Suprapubic skin (tissue), 4 donors: ENCODE measurements around the gene SDC1. TPM values are rescaled to one million over a fixed set of nuclear protein-coding genes. Genes with fewer than 3 reads are reported as not detected.
"Not testable (repeated sequence)": the region's sequence is repeated elsewhere in the genome, so short reads cannot be mapped to it uniquely, and the experiment has no call there.

Experiments
- DNase-seq, 2 donors: peaks; one replicate each; pipeline ENCODE4 v3.0.0-alpha.2; 2019; ENCODE audit warnings: low spot score in 2 of 2
- H3K27ac ChIP-seq: fragments of 200-600 bp; sonication (generic); one replicate; pipeline ENCODE4 v1.5.1; 2019
- H3K27me3 ChIP-seq: fragments of 200-600 bp; sonication (generic); one replicate; pipeline ENCODE4 v1.5.1; 2019
- H3K36me3 ChIP-seq: fragments of 200-600 bp; sonication (generic); one replicate; pipeline ENCODE4 v1.5.1; 2019
- H3K4me1 ChIP-seq: fragments of 200-600 bp; sonication (generic); one replicate; pipeline ENCODE4 v1.5.1; 2019
- H3K4me3 ChIP-seq: fragments of 200-600 bp; sonication (generic); one replicate; pipeline ENCODE4 v1.5.1; 2019; ENCODE audit warnings: mild to moderate bottlenecking
- H3K9me3 ChIP-seq: fragments of 200-600 bp; sonication (generic); one replicate; pipeline ENCODE4 v1.5.1; 2019
- EP300 ChIP-seq: sonication (generic); formaldehyde crosslinking; IDR thresholded peaks from one replicate; pipeline ENCODE4 v1.6.1; 2017; ENCODE audit warnings: antibody characterized with exemption
- POLR2A ChIP-seq, 2 donors: fragments of 450-650 bp; IDR thresholded peaks; one replicate each; pipeline ENCODE4 v1.6.1; 2017; ENCODE audit warnings: antibody characterized with exemption in 2 of 2, mild to moderate bottlenecking in 2 of 2, moderate library complexity in 2 of 2
- POLR2AphosphoS5 ChIP-seq, 3 donors: sonication (generic); formaldehyde crosslinking; IDR thresholded peaks; one replicate each; pipeline ENCODE4 v1.6.1; 2017; ENCODE audit warnings: antibody characterized with exemption in 3 of 3
- WGBS: methylation state at CpG from one replicate; pipeline ENCODE4 v1.1.5; 2018; 5-methylcytosine and 5-hydroxymethylcytosine counted together
- total RNA-seq, 4 donors: library from RNA; depleted of rRNA; stranded (reverse); fragments of >200 nt; gene quantifications; one replicate each; pipeline ENCODE4 v1.1.0, GENCODE V29; 2016
- TF ChIP-seq, protein P1 (sequence below), 2 donors: fragments of 200-600 bp in 1 of 2; fragments of 450-650 bp in 1 of 2; sonication (generic) in 1 of 2; IDR thresholded peaks; one replicate each; pipeline ENCODE4 v1.5.1; 2016 to 2019; ENCODE audit warnings: antibody characterized with exemption in 2 of 2, mild to moderate bottlenecking in 1 of 2, moderate library complexity in 1 of 2

The SDC1 gene
- total RNA-seq, 4 donors from 2014 or later, result 258 to 892 (median 636) TPM

DNA sequence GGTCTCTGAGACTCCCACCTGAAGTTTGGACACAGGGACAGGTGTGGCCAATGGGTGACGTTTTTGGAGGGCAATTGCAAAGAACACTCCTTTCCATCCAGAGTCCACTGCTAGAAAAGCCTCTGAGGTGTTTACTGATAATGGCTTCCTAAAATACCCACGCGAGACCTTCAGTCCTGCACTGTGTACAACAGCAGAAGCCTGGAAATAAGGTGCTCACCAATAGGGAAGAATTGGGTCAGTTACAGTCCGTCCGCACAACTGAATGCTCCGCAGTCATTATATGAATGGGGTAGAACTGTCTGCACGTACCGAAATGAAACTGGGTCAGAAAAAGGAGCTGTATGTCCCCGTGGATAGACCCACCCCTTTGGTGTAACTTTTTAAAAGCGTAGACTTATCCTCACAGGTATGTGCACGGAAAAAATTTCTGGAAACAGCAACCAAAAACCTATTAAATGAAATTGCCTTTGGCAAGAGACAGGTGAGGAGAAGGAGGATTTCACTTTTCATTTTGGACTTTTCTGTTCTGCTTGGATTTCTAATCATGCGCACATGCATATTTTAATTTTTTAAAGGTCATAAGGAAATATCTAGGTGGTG is 29.4 kb downstream of the SDC1 start:
- H3K27ac ChIP-seq, result no peak overlapping the region

DNA sequence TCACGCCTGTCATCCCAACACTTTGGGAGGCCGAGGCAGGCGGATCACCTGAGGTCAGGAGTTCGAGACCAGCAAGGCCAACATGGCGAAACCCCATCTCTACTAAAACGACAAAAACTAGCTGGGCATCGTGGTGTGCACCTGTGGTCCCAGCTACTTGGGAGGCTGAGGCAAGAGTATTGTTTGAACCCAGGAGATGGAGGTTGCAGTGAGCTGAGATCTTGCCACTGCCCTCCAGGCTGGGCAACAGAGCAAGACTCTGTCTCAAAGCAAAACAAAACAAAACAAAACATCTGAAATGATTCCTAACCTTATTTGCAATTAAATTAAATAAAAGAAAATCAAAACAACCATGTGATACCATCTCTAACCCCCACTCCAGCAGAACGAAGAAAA is 29.9 kb downstream of the SDC1 start:
- H3K36me3 ChIP-seq, H3K9me3 ChIP-seq, H3K27me3 ChIP-seq, H3K27ac ChIP-seq, DNase-seq, H3K4me3 ChIP-seq: not testable (repeated sequence)
- 91% methylated on average over 8 of the region's 8 CpGs for WGBS
- H3K4me1 ChIP-seq, result peaks cover 44% of the 10 kb centered on the region

More for the DNA sequence above, 29.4 kb downstream of the SDC1 start:
- Histone ChIP-seq H3K9me3 (no peaks in the 10 kb centered on the region), H3K4me1 (peaks cover 39% of the 10 kb centered on the region), H3K27me3 (no peaks in the 10 kb centered on the region), H3K36me3 (no peaks in the 10 kb centered on the region), H3K4me3 (no peak overlapping the region)
- 75% methylated on average over 12 of the region's 12 CpGs for WGBS
- DNase-seq, result no peak
- TF ChIP-seq POLR2AphosphoS5 (IDR thresholded peaks at IDR 0.05) (no peak), EP300 (no peak), POLR2A (IDR thresholded peaks at IDR 0.05) (no peak)
- TF ChIP-seq, protein P1, sequence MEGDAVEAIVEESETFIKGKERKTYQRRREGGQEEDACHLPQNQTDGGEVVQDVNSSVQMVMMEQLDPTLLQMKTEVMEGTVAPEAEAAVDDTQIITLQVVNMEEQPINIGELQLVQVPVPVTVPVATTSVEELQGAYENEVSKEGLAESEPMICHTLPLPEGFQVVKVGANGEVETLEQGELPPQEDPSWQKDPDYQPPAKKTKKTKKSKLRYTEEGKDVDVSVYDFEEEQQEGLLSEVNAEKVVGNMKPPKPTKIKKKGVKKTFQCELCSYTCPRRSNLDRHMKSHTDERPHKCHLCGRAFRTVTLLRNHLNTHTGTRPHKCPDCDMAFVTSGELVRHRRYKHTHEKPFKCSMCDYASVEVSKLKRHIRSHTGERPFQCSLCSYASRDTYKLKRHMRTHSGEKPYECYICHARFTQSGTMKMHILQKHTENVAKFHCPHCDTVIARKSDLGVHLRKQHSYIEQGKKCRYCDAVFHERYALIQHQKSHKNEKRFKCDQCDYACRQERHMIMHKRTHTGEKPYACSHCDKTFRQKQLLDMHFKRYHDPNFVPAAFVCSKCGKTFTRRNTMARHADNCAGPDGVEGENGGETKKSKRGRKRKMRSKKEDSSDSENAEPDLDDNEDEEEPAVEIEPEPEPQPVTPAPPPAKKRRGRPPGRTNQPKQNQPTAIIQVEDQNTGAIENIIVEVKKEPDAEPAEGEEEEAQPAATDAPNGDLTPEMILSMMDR (IDR thresholded peaks at IDR 0.05), result no peak

DNA sequence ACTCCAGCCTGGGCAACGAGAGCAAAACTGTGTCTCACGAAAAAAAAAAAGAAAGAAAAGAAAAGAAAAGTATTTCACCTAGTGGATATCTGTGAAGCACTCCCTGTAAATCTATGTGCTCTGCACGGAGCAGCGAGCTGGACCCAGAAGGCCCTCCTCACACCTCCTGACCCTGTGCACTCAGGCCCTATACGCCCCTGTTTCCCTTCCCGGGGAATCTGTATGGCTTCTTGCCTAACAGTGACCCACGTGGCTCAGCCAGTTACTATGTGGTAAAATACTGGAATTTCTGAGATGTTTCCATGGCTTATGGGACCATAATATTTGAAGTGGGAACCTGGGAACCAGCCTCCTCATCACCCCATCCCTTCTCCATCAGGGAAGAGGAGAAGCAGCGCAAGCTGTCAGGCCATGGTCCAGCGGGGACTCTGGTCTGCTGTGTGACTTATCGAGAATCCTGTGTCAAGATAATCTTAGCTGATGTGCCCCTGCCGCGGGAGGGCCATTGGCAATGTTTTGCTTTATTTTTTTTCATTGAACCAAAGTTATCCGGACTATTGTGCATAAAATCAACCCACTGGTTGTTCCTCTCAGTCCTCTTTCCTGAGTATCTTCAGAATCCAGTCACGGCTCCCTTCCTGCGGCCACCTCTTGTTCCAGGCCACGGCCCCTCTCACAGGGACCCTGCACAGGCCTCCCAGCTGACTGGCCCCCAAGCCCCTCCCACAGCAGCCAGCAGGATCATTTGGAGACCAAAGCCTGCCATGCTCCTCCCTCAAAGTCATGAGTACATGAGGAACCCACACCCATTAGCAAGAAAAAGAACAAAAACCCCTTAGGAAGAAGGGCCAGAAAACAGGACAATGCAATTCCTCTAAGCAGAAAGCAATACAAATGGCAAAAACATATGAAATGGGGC is 30.6 kb downstream of the SDC1 start:
- 84% methylated on average over 16 of the region's 16 CpGs for WGBS
- Histone ChIP-seq H3K36me3 (no peaks in the 10 kb centered on the region), H3K27ac (no peak overlapping the region), H3K4me3 (no peak overlapping the region), H3K9me3 (no peaks in the 10 kb centered on the region), H3K27me3 (no peaks in the 10 kb centered on the region), H3K4me1 (peaks cover 48% of the 10 kb centered on the region)
- TF ChIP-seq EP300, result no peak
- TF ChIP-seq, protein P1 (IDR thresholded peaks at IDR 0.05), result no peak
- no peak for TF ChIP-seq POLR2A (IDR thresholded peaks at IDR 0.05)
- no peak for TF ChIP-seq POLR2AphosphoS5 (IDR thresholded peaks at IDR 0.05)
- DNase-seq, result no peak

DNA sequence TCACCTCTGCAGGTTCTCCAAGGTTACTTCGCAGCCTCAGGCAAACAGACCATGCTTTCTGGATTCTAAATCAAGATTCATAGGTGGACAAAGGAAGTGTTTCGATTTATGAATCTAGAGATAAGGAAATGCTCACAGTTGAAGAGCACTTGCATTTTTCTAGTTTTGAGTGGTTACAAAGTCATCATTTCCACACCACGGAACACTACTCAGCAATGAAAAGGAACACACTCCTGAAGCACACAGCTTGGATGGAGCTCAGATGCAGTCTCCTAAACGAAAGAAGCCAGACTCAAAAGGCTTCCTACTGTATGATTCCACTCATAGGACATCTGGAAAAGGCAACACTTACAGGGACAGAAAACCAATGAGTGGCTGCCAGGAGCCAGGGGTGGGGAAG is 31.7 kb downstream of the SDC1 start:
- Histone ChIP-seq H3K4me3 (no peak overlapping the region), H3K9me3 (no peaks in the 10 kb centered on the region), H3K27ac (no peak overlapping the region), H3K36me3 (no peaks in the 10 kb centered on the region), H3K27me3 (no peaks in the 10 kb centered on the region), H3K4me1 (peaks cover 40% of the 10 kb centered on the region)
- TF ChIP-seq POLR2AphosphoS5 (IDR thresholded peaks at IDR 0.05), result no peak
- WGBS, result 69% methylated on average over 4 of the region's 4 CpGs
- DNase-seq, result no peak

DNA sequence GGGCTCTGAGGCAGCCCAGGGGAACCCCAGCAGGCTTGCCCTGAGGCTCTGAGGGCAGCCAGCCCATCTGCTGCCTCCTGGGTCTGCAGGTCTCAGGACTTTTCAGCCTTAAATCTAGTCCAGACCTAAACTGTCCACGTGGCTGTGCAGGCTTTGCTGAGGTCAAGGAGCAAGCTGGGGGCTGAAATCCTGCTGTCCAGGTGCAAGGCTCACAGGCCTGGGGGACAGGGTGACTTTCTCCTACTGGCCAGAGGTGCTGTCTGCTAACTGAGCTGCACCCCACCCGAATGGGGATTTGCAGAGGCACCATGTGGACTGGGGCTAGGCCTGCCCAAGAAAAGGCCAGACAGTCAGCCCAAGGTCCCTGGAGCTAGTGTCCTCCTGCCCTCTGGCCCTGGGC is 32.1 kb downstream of the SDC1 start:
- H3K27ac ChIP-seq, result no peak overlapping the region
- H3K27me3 ChIP-seq, result no peaks in the 10 kb centered on the region
- H3K9me3 ChIP-seq, result no peaks in the 10 kb centered on the region
- no peak overlapping the region for H3K4me3 ChIP-seq
- H3K36me3 ChIP-seq, result no peaks in the 10 kb centered on the region
- DNase-seq, result no peak
- H3K4me1 ChIP-seq, result peaks cover 36% of the 10 kb centered on the region
- no peak for TF ChIP-seq POLR2A (IDR thresholded peaks at IDR 0.05)
- 100% methylated on average over 1 of the region's 2 CpGs for WGBS

DNA sequence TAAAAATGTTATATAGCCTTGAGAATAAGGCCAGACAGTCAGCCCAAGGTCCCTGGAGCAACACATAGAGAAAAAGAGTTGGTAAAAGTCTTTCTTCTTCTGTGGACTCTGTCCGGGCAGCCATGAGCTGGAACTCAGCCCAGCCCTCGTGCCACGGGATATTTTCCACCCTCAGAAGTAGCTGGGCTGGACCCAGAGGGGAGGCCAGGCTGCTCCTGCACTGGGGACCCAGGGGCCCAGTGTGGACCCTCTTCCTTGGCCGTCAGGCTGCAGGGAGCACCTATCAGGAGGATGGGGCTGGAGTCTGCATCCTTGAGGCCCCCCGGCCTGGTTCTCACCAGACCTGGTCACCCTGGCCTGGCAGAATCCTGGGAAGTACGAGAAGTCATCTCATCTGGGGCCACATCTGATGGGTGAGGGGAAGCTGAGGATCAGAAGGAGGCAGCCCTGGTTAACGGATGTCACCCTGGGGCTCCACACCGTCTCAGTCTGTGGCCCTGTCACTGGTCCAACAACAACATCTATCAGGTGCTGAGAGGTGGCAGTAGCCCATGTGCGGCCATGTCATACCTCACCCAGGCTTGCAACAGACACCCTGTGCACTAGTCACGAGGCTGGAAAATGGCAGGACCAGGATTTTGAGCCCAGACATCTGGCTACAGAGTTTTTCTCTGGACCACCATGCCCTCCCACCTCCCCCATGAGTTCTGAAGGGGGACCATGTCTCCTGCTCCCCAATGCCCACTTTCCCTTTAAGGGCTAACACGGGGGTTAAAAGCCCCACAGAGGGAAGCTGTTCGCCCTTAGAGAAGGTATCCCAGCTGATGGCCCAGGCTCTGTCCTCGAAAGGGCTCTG is 33.0 kb downstream of the SDC1 start:
- DNase-seq, result no peak
- H3K36me3 ChIP-seq, result no peaks in the 10 kb centered on the region
- no peaks in the 10 kb centered on the region for H3K27me3 ChIP-seq
- H3K9me3 ChIP-seq, result no peaks in the 10 kb centered on the region
- H3K27ac ChIP-seq, result no peak overlapping the region
- no peak for TF ChIP-seq EP300
- TF ChIP-seq POLR2AphosphoS5 (IDR thresholded peaks at IDR 0.05), result no peak
- no peak for TF ChIP-seq POLR2A (IDR thresholded peaks at IDR 0.05)
- TF ChIP-seq, protein P1 (IDR thresholded peaks at IDR 0.05), result no peak
- 78% methylated on average over 11 of the region's 13 CpGs for WGBS
- peaks cover 32% of the 10 kb centered on the region for H3K4me1 ChIP-seq
- H3K4me3 ChIP-seq, result no peak overlapping the region
